Uterus (tissue), 2 donors: Measurements from ENCODE around the gene LHPP.

ENCODE experiments used
- CTCF ChIP-seq, 4 experiments: fragments of 200-600 bp in 2 of 4; fragments of 450-650 bp in 2 of 4; sonication (generic) in 2 of 4; IDR thresholded peaks; one replicate each; pipeline ENCODE4 v1.5.1; 2016 to 2019; ENCODE audit warnings: antibody characterized with exemption in 4 of 4, mild to moderate bottlenecking in 2 of 4, moderate library complexity in 1 of 4
- POLR2A ChIP-seq, 2 donors: fragments of 450-650 bp; IDR thresholded peaks; one replicate each; pipeline ENCODE4 v1.6.1; 2016; ENCODE audit warnings: antibody characterized with exemption in 2 of 2, mild to moderate bottlenecking in 1 of 2, moderate library complexity in 1 of 2

- TF ChIP-seq POLR2A (IDR thresholded peaks at IDR 0.05) (no peak), CTCF (IDR thresholded peaks at IDR 0.05) (no peak)
Observed at GRCh38 chr10:124593431-124593985, 131.9 kb downstream of the LHPP start.
